HCT116 (cell line): Measurements from ENCODE around the gene RPS6KL1. TPM values are rescaled to one million over a fixed set of nuclear protein-coding genes. Genes with fewer than 3 reads are reported as not detected.

Source experiments
- ATAC-seq: fragments of 200-7000 bp; cut with Tn5 transposase; 2 replicates; pipeline ENCODE4 v1.9.1; 2020; ENCODE audit warnings: mild to moderate bottlenecking, moderate library complexity
- BruUV-seq: library from RNA; stranded (reverse); fragments of 400-500 nt; replicated peaks from 2 replicates; lab custom pipeline; 2021; lab: Mats Ljungman, UMichigan
- CTCF ChIA-PET: fragments of 300-600 bp; sonication (Branson Sonifier 250); formaldehyde crosslinking; loops from one replicate; lab custom pipeline; 2021; ENCODE audit warnings: antibody characterized with exemption; lab: Charles Lee
- POLR2A ChIA-PET: fragments of 300-600, 350-600 bp; sonication (Branson Sonifier 250); formaldehyde crosslinking; loops from one replicate; lab custom pipeline; 2021; ENCODE audit warnings: antibody characterized with exemption; lab: Charles Lee
- RAD21 ChIA-PET, 2 experiments: fragments of 300-600 bp; sonication (Branson Sonifier 250); formaldehyde crosslinking; loops; one replicate each; lab custom pipeline; 2023; ENCODE audit warnings: low total read pairs in 2 of 2; ENCODE audit not compliant: uncharacterized antibody in 2 of 2, unreplicated experiment in 2 of 2, low non-redundant PET in 1 of 2; lab: Charles Lee
- DNase-seq: peaks from one replicate; pipeline ENCODE4 v3.0.0-alpha.2; 2010; ENCODE audit warnings: low read depth, low spot score
- H2AFZ ChIP-seq: fragments of 200-600 bp; shearing (Covaris generic), sonication (generic); 2 replicates; pipeline ENCODE4 v1.6.1; 2017; ENCODE audit warnings: low read depth, mixed run types, mixed read lengths, antibody characterized with exemption, low read length; ENCODE audit not compliant: poor library complexity, severe bottlenecking
- H3K27ac ChIP-seq: 2 replicates; pipeline ENCODE4 v1.5.1; 2012; ENCODE audit warnings: low read depth, low read length
- H3K27me3 ChIP-seq: fragments of 200-600 bp; sonication (generic); 2 replicates; pipeline ENCODE4 v1.6.1; 2016; ENCODE audit warnings: mixed run types, low read length, mixed read lengths; ENCODE audit not compliant: insufficient read depth
- H3K36me3 ChIP-seq, 2 experiments: fragments of 200-500 bp in 1 of 2; fragments of 200-600 bp in 1 of 2; sonication (Bioruptor generic) in 1 of 2; sonication (generic) in 1 of 2; 2 replicates each; pipeline versions ENCODE4 v1.5.1 to v1.6.1; 2014 to 2016; ENCODE audit warnings: low read length in 2 of 2, inconsistent platforms in 1 of 2, mixed read lengths in 1 of 2, mixed run types in 1 of 2; ENCODE audit not compliant: insufficient read depth in 2 of 2, control insufficient read depth in 1 of 2
- H3K4me1 ChIP-seq, 2 experiments: fragments of 200-600 bp in 1 of 2; sonication (generic) in 1 of 2; 2 replicates each; pipeline versions ENCODE4 v1.5.1 to v1.6.1; 2012 to 2017; ENCODE audit warnings: low read length in 2 of 2, inconsistent platforms in 1 of 2, mild to moderate bottlenecking in 1 of 2, mixed read lengths in 1 of 2, mixed run types in 1 of 2, moderate library complexity in 1 of 2; ENCODE audit not compliant: insufficient read depth in 2 of 2, control insufficient read depth in 1 of 2
- H3K4me2 ChIP-seq: fragments of 200-600 bp; sonication (generic); 2 replicates; pipeline ENCODE4 v1.6.1; 2017; ENCODE audit warnings: mixed run types, low read length, mixed read lengths
- H3K4me3 ChIP-seq, 2 experiments: fragments of 200-600 bp in 1 of 2; sonication (generic) in 1 of 2; replicated peaks in 1 of 2; 2 replicates each; pipeline ENCODE4 v1.5.1; 2011 to 2016; ENCODE audit warnings: low read length in 2 of 2, control low read depth in 1 of 2, low read depth in 1 of 2, mild to moderate bottlenecking in 1 of 2, mixed read lengths in 1 of 2, mixed run types in 1 of 2
- H3K79me2 ChIP-seq: fragments of 200-600 bp; sonication (generic); 2 replicates; pipeline ENCODE4 v1.6.1; 2017; ENCODE audit warnings: mild to moderate bottlenecking, mixed run types, low read length, moderate library complexity, mixed read lengths; ENCODE audit not compliant: insufficient read depth
- H3K9ac ChIP-seq: fragments of 200-600 bp; sonication (generic); 2 replicates; pipeline ENCODE4 v1.6.1; 2016; ENCODE audit warnings: low read length, mixed read lengths
- H3K9me2 ChIP-seq: fragments of 200-600 bp; sonication (generic), shearing (Covaris generic); 2 replicates; pipeline ENCODE4 v1.6.1; 2017; ENCODE audit warnings: mixed run types, mild to moderate bottlenecking, moderate library complexity; ENCODE audit not compliant: insufficient read depth
- H3K9me3 ChIP-seq, 2 experiments: fragments of 200-500 bp in 1 of 2; fragments of 200-600 bp in 1 of 2; sonication (Bioruptor generic) in 1 of 2; sonication (generic) in 1 of 2; 2 replicates each; pipeline ENCODE4 v1.6.1; 2014 to 2017; ENCODE audit warnings: low read length in 2 of 2, mixed read lengths in 2 of 2, inconsistent platforms in 1 of 2, low read depth in 1 of 2, mild to moderate bottlenecking in 1 of 2, mixed run types in 1 of 2, moderate library complexity in 1 of 2; ENCODE audit not compliant: control insufficient read depth in 1 of 2, insufficient read depth in 1 of 2
- H4K20me1 ChIP-seq: fragments of 200-600 bp; sonication (generic), shearing (Covaris generic); 2 replicates; pipeline ENCODE4 v1.6.1; 2017; ENCODE audit warnings: mixed run types, mild to moderate bottlenecking, moderate library complexity; ENCODE audit not compliant: insufficient read depth
- CEBPB ChIP-seq: IDR thresholded peaks from 2 replicates; pipeline ENCODE4 v1.6.1; 2012; ENCODE audit warnings: low read depth
- EZH2 ChIP-seq: fragments of 200-600 bp; sonication (generic); IDR thresholded peaks from 2 replicates; pipeline ENCODE4 v1.6.1; 2017; ENCODE audit warnings: antibody characterized with exemption, mixed run types
- EZH2phosphoT487 ChIP-seq: fragments of 200-600 bp; IDR thresholded peaks from 2 replicates; pipeline ENCODE4 v1.6.1; 2018; ENCODE audit warnings: antibody characterized with exemption, borderline replicate concordance
- FOSL1 ChIP-seq: IDR thresholded peaks from 2 replicates; pipeline ENCODE4 v1.6.1; 2012; ENCODE audit warnings: low read depth
- JUND ChIP-seq: IDR thresholded peaks from 2 replicates; pipeline ENCODE4 v1.6.1; 2012
- POLR2A ChIP-seq: IDR thresholded peaks from 2 replicates; pipeline ENCODE4 v1.7.0; 2011; ENCODE audit warnings: borderline replicate concordance; ENCODE audit not compliant: insufficient read depth, insufficient read length; ENCODE audit errors: extremely low read depth
- POLR2AphosphoS5 ChIP-seq: IDR thresholded peaks from 2 replicates; pipeline ENCODE4 v1.6.1; 2011; ENCODE audit warnings: mild to moderate bottlenecking, low read depth, low read length, moderate library complexity
- SIN3A ChIP-seq: IDR thresholded peaks from 2 replicates; pipeline ENCODE4 v1.6.1; 2012; ENCODE audit warnings: low read depth
- TCF7L2 ChIP-seq: IDR thresholded peaks from 2 replicates; pipeline ENCODE4 v1.7.0; 2011; ENCODE audit warnings: borderline replicate concordance, inconsistent platforms; ENCODE audit not compliant: insufficient read depth, insufficient read length; ENCODE audit errors: extremely low read depth
- intact Hi-C: fragments of 100-400 bp; cut with micrococcal nuclease; formaldehyde crosslinking; loops from 2 replicates; pipeline ENCODE4 v1.10.0; 2022
- total RNA-seq: library from RNA; stranded (reverse); gene quantifications from one replicate; pipeline ENCODE4 v1.2.1, GENCODE V29; 2021; ENCODE audit not compliant: unreplicated experiment
- TF ChIP-seq, protein P1 (sequence below): IDR thresholded peaks from 2 replicates; pipeline ENCODE4 v1.6.1; 2012; ENCODE audit warnings: low read depth
- TF ChIP-seq, protein P2 (sequence below): IDR thresholded peaks from 2 replicates; pipeline ENCODE4 v1.6.1; 2012
- TF ChIP-seq, protein P3 (sequence below): IDR thresholded peaks from 2 replicates; pipeline ENCODE4 v1.6.1; 2011; ENCODE audit warnings: mild to moderate bottlenecking, low read length, moderate library complexity; ENCODE audit not compliant: insufficient replicate concordance; ENCODE audit errors: extremely low read depth
- TF ChIP-seq, protein P4 (sequence below), 3 experiments: fragments of 200-600 bp in 1 of 3; sonication (generic) in 1 of 3; IDR thresholded peaks in 2 of 3; conservative IDR thresholded peaks in 1 of 3; 2 replicates each; pipeline ENCODE4 v1.5.1; 2012 to 2017; ENCODE audit warnings: low read depth in 2 of 3, low read length in 2 of 3, antibody characterized with exemption in 1 of 3, borderline replicate concordance in 1 of 3, control low read depth in 1 of 3, mild to moderate bottlenecking in 1 of 3, mixed read lengths in 1 of 3, mixed run types in 1 of 3, moderate library complexity in 1 of 3; ENCODE audit not compliant: insufficient read depth in 1 of 3

RPS6KL1 gene
- total RNA-seq, 1 experiment from 2014 or later = 6.7 TPM

DNA sequence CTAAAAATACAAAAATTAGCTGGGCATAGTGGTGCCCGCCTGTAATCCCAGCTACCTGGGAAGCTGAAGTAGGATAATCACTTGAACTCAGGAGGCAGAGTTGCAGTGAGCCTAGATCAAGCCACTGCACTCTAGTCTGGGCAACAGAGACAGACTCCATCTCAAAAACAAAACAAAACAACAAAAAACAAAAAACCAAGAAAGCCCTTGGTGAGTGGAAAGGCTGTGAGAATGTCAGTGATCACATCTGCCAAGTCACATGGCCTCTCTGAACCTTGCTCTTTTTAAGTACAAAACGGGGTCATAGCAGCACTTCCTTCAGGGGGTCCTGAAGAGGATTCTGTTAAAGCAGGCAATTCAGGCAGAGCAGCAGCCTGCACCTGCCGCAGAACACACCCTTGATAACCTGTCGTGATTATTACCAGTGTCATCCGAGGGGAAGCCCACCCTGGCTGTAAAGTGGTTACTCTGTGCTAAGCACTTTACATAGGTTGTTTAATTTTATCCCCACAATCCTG lies 9.6 kb downstream of the RPS6KL1 start (continued):
- TF ChIP-seq, protein P1, sequence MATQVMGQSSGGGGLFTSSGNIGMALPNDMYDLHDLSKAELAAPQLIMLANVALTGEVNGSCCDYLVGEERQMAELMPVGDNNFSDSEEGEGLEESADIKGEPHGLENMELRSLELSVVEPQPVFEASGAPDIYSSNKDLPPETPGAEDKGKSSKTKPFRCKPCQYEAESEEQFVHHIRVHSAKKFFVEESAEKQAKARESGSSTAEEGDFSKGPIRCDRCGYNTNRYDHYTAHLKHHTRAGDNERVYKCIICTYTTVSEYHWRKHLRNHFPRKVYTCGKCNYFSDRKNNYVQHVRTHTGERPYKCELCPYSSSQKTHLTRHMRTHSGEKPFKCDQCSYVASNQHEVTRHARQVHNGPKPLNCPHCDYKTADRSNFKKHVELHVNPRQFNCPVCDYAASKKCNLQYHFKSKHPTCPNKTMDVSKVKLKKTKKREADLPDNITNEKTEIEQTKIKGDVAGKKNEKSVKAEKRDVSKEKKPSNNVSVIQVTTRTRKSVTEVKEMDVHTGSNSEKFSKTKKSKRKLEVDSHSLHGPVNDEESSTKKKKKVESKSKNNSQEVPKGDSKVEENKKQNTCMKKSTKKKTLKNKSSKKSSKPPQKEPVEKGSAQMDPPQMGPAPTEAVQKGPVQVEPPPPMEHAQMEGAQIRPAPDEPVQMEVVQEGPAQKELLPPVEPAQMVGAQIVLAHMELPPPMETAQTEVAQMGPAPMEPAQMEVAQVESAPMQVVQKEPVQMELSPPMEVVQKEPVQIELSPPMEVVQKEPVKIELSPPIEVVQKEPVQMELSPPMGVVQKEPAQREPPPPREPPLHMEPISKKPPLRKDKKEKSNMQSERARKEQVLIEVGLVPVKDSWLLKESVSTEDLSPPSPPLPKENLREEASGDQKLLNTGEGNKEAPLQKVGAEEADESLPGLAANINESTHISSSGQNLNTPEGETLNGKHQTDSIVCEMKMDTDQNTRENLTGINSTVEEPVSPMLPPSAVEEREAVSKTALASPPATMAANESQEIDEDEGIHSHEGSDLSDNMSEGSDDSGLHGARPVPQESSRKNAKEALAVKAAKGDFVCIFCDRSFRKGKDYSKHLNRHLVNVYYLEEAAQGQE = no peak
- TF ChIP-seq SIN3A (no peak), FOSL1 (no peak), JUND (no peak), TCF7L2 (no peak)

DNA sequence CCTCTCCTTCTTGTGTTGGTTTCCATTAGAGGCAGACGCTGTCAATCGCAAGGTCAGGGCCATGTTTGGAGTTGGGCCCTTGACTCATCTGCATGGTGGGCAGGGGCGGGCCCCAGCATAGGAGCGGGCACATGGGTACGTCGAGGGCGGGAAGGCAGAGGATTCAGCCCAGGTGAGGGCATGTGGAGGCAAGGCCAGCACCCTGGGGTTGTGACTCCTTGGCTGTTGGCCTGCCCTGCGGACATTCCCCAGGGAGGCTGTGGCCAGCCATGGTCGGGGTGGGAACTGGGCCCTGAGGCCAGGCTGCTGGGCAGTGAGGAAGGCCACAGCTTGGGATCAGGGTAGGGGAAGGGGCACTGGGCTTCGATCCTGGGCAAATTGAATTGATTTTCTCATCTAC lies 10.3 kb downstream of the RPS6KL1 start:
- Histone ChIP-seq H3K79me2 (no peaks in the 10 kb centered on the region), H3K9ac (no peak overlapping the region), H3K9me2 (no peaks in the 10 kb centered on the region), H4K20me1 (no peaks in the 10 kb centered on the region), H3K27me3 (no peaks in the 10 kb centered on the region), H3K27ac (no peak overlapping the region), H3K9me3 (no peaks in the 10 kb centered on the region), H3K36me3 (no peaks in the 10 kb centered on the region), H3K4me1 (peaks cover 10 to 21% of the 10 kb centered on the region in 2 experiments; a peak in 3 of 4 replicates), H3K4me2 (no peak overlapping the region), H2AFZ (no peak overlapping the region), H3K4me3 (no peak overlapping the region)
- DNase-seq (no peak), ATAC-seq (no peak)
- TF ChIP-seq POLR2AphosphoS5 (no peak), POLR2A (no peak), EZH2phosphoT487 (no peak), EZH2 (no peak), JUND (no peak), CEBPB (no peak)
- TF ChIP-seq, protein P2, sequence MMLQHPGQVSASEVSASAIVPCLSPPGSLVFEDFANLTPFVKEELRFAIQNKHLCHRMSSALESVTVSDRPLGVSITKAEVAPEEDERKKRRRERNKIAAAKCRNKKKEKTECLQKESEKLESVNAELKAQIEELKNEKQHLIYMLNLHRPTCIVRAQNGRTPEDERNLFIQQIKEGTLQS = no peak
- TF ChIP-seq, protein P3, sequence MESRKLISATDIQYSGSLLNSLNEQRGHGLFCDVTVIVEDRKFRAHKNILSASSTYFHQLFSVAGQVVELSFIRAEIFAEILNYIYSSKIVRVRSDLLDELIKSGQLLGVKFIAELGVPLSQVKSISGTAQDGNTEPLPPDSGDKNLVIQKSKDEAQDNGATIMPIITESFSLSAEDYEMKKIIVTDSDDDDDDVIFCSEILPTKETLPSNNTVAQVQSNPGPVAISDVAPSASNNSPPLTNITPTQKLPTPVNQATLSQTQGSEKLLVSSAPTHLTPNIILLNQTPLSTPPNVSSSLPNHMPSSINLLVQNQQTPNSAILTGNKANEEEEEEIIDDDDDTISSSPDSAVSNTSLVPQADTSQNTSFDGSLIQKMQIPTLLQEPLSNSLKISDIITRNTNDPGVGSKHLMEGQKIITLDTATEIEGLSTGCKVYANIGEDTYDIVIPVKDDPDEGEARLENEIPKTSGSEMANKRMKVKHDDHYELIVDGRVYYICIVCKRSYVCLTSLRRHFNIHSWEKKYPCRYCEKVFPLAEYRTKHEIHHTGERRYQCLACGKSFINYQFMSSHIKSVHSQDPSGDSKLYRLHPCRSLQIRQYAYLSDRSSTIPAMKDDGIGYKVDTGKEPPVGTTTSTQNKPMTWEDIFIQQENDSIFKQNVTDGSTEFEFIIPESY = no peak
- TF ChIP-seq, protein P4, sequence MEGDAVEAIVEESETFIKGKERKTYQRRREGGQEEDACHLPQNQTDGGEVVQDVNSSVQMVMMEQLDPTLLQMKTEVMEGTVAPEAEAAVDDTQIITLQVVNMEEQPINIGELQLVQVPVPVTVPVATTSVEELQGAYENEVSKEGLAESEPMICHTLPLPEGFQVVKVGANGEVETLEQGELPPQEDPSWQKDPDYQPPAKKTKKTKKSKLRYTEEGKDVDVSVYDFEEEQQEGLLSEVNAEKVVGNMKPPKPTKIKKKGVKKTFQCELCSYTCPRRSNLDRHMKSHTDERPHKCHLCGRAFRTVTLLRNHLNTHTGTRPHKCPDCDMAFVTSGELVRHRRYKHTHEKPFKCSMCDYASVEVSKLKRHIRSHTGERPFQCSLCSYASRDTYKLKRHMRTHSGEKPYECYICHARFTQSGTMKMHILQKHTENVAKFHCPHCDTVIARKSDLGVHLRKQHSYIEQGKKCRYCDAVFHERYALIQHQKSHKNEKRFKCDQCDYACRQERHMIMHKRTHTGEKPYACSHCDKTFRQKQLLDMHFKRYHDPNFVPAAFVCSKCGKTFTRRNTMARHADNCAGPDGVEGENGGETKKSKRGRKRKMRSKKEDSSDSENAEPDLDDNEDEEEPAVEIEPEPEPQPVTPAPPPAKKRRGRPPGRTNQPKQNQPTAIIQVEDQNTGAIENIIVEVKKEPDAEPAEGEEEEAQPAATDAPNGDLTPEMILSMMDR (IDR thresholded peaks at IDR 0.05 in 2 of 3, conservative IDR thresholded peaks at IDR 0.05 in 1 of 3; ENCODE audit: borderline replicate concordance in 1 of 3, insufficient read depth in 1 of 3, low read depth in 2 of 3, low read length in 2 of 3) = no peak
- ChIA-PET RAD21 (no interaction called here), CTCF (interaction anchor here (1.6 kb wide), 1 partner anchor 10 kb away, joined by 5 read pairs; the partner anchor contains the start of gene RPS6KL1), POLR2A (no interaction called here)
- no TSS peak for BruUV-seq
- intact Hi-C loops = no loop called here
